Measurements from ENCODE around the gene RILPL1.
"Not testable (repeated sequence)": the region's sequence is repeated elsewhere in the genome, so short reads cannot be mapped to it uniquely, and the experiment has no call there.

The RILPL1 gene

GRCh38 chr12:123457980-123458779 lies 75.3 kb downstream of the RILPL1 start, which contains the start of gene SNRNP35:
Gene SNRNP35, plus strand, starts transcription at chr12:123458139. Its CDS starts 7,402 bp downstream, at chr12:123465541.
- peak; percentile 93 for DNase-seq

GRCh38 chr12:123453165-123453564 lies 80.4 kb downstream of the RILPL1 start:
- DNase-seq = no peak

- DNase-seq = not testable (repeated sequence)
These were observed 81.3 kb downstream of the RILPL1 start for GRCh38 chr12:123452276-123452550.

GRCh38 chr12:123450636-123451035 lies 82.9 kb downstream of the RILPL1 start:
- DNase-seq = no peak

- no peak for DNase-seq
These were observed 83.7 kb downstream of the RILPL1 start for GRCh38 chr12:123449856-123450255.

DNA sequence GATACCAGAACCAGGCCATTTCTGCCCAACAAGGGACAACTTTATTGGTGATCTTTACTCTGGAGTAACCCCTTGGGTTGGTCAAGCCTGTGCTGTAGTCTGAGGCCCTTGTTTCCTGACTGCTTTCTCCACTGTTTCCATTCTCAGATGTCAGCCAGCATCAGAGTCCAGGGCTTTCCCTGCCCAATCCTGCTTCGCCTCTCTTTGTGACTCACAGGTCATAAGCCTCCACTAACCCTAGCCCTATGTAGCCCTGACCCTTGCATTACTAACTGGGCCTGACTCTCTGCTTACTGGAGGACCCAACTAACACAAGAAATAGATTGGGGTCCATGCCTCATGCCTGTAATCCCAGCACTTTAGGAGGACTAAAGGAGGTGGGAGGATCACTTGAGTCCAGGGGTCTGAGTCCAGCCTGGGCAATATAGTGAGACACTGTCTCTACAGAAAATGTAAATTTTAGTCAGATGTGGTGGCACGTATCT lies 84.2 kb downstream of the RILPL1 start:
- DNase-seq = no peak

DNA sequence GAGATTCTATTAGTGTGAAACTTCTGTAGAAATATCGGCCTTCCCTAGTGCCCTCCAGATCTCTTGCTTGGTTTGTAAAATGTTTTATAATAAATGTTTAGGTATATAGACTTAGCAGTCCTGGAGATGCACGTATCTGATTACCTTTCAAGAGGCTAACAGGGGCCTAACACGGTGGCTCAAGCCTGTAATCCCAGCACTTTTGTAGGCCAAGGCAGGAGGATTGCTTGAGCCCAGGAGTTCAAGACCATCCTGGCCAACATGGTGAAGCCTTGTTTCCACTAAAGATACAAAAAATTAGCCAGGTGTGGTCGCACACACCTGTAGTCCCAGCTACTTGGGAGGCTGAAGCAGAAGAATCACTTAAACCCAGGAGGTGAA lies 87.2 kb downstream of the RILPL1 start:
- DNase-seq = no peak

DNA sequence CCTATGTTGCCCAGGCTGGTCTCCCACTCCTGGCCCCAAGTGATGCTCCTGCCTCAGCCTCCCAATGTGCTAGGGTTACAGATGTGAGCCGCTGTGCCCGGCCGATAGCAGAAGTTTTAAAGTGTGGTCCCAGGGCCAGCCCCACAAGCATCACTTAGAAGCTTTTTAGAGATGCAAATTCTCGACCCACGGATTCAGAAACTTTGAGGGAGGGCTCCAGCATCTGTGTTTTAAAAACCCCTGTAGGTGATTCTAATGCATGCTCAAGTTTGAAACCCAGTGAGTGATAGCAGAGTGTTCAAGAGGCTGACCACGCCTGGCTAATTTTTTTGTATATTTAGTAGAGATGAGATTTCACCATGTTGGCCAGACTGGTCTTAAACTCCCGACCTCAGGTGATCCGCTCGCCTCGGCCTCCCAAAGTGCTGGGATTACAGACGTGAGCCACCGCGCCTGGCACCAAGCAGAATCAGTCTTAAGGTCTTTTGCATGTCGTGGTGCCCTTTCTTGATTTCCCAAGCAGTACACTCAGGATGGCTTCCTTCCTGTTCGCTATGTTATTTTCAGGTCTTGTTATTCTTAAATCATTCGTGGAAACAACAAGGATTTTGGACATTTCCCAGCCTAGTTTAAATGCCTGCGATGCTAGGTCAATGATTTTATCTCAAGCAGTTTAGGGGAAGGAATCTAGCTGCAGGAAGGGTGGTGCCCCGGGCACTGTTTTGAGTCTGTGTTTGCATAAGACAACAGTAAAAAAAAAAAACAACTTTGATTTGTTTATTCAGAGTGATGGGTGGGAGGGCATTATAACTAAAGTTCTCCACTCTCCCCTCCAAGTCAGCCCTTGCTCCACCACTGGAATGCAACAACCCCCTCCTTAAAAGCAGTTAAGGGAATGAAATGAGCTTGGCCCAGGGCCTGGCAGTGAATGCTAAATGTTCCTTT lies 87.9 kb downstream of the RILPL1 start:
- DNase-seq = no peak

- no peak for DNase-seq
These were observed 89.2 kb downstream of the RILPL1 start for GRCh38 chr12:123444092-123445026.

- DNase-seq = no peak
These were observed 90.7 kb downstream of the RILPL1 start for GRCh38 chr12:123442774-123443173.

DNA sequence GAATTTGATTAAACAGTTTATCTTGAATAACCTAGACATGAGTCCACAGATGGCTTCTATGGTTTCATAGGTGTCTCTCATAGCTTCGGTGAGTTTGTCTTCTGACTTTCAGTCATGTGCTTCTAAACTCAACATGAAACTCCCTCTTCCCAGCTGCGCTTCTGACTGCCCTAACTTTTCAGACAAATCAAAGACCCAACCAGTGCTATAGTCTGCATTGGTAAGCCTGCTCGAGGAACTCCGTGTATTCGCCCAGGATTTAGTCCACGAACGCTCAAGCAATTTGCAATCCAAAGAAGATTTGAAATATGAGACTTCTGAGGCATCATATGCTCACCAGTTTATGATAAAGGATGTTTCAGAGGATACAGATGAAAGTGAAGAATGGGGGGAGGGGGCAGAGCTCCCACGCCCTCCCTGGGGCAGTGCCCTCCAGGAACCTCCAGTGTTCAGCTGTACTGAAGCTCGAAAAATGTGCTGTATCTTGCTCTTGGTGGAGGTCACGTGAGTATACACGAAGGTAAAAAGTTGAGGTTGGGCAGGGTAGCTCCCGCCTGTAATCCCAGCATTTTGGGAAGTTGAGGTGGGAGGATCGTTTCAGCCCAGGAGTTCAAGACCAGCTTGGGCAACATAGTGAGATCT lies 91.9 kb downstream of the RILPL1 start:
- DNase-seq = no peak

DNA sequence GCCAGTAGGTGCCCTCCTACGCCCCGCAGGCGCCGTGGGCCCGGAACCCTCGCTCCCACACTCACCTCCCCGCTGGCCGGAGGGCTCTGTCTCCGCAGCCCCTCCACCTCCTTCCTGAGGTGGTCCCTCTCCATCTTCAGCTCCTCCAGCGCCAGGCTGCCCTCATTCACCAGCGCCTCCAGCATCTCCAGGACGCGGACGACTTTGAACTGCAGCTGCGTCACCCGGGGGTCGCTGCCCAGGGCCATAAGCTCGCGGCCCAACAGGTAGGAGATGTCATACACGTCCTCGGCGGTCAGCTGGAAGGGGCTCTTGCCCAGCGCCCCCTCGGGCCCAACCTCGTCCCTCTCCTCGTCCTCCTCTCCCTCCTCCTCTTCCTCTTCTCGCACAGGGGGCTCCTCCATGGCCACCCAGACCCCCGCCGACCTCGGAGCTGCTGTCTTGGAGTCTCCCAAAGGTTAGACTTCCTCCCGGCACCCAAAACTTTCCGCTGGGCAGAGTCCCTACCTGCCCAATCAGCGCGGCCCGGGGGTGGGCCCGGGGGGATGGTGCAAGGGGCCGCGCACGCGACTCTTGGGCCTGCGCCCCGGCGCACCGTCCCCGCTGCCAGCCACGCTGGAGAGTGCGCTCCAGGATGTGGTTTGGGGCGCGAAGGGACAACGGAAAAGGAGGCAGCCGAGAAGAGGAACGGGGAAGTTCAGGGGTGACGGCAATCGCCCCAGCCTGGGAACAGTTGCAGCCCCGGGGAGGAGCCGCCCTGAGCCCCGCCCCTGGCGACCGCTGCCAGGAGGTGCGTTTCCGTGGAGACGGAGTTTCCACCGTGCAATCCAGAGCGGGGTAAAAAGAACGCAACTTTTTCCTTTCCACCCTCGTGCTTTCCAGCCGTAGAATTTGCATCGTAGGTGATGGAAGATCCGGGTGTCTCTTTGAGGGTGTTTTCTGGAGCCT lies 97.2 kb downstream of the RILPL1 start, which contains the start of gene RILPL2:
Gene RILPL2, minus strand, starts transcription at position 668 of the 948 bp plus-strand sequence. Its CDS starts 264 bp downstream, at position 404.
- peak; percentile 58 for DNase-seq

GRCh38 chr12:123435636-123436016 lies 97.9 kb downstream of the RILPL1 start:
- no peak for DNase-seq

DNA sequence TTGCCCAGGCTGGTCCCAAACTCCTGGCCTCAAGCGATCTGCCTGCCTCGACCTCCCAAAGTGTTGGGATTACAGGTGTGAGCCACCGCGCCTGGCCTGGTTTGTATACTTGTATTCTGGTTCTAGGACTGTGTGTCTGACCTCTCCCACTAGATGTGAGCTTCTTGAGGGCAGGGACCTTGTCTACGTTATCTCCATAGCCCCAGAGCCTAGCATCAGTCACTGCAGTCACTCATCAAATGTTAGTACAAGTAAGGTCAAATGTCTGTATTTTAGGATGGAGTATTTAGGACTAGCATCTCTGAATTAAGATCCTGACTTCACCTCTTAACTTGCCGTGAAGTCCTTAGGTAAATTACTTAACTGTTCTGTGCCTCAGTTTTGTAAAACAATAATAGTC lies 99.9 kb downstream of the RILPL1 start:
- no peak for DNase-seq

DNA sequence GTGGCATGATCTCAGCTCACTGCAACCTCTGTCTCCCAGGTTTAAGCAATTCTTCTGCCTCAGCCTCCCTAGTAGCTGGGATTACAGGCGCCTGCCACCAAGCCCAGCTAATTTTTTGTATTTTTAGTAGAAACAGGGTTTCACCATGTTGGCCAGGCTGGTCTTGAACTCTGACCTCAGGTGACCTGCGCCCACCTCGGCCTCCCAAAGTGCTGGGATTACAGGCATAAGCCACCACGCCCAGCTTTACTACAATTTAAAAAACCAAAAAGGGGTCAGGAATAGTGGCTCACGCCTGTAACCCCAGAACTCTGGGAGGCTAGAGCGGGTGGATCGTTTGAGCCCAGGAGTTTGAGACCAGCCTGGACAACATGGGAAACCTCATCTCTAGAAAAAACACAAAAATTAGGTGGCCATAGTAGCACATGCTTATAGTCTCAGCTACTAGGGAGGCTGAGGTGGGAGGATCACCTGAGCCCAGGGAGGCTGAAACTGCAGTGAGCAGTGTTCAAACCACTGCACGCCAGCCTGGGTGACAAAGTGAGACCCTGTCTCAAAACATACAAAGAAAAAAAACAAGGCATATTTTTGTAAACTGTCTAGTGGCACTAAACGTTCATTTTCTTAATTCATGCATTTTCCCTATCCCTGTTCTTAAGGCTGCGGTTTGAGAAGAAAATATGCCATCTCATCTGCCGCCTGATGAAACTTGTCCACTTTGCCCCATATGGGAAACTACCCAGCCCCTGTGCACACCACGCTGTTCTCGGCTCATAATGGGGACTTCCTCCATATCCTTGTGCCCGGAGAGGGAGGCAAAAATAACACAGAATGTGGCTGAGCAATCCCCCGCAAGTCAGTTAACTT lies 101.3 kb downstream of the RILPL1 start:
- DNase-seq = not testable (repeated sequence)

- not testable (repeated sequence) for DNase-seq
These were observed 104.4 kb downstream of the RILPL1 start for GRCh38 chr12:123429101-123429500.

DNA sequence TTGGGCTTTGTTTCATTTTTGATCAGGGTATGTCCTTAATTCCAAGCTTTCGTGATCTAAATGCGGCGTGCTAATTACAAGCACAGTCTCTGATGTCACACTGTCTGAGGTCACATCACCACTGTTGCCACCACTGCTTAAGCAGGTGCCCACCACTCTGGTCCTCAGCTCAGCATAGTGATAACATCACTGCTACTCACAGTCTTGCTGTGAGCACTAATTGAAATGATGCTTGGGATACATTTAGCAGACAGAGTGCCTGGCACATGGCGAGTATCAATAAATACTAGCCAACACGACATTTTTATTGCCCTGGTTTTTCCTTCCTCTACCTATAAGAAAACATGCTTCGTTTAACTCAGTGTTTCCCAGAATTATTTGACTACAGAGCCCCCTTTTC lies 104.9 kb downstream of the RILPL1 start:
- no peak for DNase-seq

DNA sequence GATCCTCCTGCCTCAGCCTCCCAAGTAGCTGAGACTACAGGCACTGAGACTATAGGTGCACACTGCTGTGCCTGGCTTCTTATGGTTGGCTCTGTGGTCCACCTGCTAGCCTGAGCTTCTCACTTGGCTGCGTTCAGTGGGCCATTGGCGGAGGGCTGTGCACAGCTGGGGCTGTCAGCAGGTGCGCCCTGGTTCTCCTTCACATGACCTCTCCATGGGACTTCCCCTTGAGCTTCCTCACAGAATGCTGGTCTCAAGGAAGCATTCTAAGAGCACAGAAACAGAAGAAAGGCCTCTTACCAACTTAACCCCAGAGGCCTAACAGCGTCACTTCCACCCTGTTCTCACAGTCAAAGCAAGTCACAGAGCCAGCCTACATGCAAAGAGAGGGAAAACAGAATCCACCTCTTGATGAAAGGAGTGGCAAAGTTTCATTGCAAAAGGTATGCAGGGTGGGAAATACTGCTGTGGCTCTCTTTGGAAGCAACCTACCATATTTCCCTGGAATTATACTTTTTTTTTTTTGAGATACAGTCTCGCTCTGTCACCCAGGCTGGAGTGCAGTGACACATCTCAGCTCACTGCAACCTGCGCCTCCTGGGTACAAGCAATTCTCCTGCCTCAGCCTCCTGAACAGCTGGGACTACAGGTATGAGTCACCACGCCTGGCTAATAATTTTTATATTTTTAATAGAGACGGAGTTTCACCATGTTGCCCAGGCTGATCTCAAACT lies 106.3 kb downstream of the RILPL1 start:
- no peak for DNase-seq

GRCh38 chr12:123421314-123421713 lies 112.2 kb downstream of the RILPL1 start:
- no peak for DNase-seq

Measured in NCI-H510A treated with DMSO at 0.1 percent for 48 hours (cell line).